ENCODE results near the gene CHN1.

CHN1 gene

DNA sequence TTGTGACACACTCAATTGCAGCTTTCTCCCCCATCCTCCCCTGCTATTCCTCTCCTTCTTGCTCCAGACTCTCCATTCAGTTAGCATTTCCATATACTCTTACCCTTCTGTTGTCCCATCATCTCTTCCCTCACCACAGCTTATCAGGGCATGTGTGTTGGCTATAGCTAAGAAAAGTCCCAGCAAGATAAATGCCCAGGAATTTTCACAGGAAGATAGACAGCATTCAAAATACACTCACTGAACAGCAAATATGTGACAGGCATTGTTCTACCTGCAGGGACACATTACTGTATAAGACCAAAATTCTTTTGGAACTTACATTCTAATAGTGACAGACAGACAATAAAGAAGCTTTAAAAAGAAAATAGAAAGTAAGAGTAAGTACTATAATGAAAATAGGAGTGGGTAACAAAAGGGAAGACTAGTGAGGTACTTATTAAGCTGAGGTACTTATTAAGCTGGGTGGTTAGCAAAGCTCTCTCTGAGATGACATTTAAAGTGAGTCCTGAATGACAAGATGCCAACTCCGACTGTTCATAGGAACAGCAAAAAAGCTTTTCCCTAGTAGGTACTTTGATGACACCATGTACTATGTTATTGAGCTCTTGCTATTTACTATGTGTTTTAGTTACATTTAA is 86.2 kb downstream of the CHN1 start:
- DNase-seq: no peak

GRCh38 chr2:174916270-174916930 is 88.8 kb downstream of the CHN1 start:
- DNase-seq: no peak

GRCh38 chr2:174914853-174915760 is 90.1 kb downstream of the CHN1 start:
- no peak for DNase-seq

- no peak for DNase-seq
These were observed 96.9 kb downstream of the CHN1 start for GRCh38 chr2:174908284-174908683.

DNA sequence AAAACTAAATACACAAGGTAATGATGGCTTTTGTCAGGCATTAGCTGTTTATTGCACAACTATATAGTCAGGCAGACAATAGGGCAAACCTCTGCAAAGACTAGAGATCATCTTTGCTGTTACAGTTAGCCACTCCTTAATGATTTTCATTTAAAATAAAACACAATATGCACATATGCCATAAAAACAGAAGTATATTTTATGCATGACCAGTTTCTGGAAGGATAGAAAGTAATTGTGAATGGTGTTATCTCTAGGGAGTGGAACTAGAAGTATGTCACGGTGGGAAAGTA is 102.0 kb downstream of the CHN1 start:
- DNase-seq: no peak

DNA sequence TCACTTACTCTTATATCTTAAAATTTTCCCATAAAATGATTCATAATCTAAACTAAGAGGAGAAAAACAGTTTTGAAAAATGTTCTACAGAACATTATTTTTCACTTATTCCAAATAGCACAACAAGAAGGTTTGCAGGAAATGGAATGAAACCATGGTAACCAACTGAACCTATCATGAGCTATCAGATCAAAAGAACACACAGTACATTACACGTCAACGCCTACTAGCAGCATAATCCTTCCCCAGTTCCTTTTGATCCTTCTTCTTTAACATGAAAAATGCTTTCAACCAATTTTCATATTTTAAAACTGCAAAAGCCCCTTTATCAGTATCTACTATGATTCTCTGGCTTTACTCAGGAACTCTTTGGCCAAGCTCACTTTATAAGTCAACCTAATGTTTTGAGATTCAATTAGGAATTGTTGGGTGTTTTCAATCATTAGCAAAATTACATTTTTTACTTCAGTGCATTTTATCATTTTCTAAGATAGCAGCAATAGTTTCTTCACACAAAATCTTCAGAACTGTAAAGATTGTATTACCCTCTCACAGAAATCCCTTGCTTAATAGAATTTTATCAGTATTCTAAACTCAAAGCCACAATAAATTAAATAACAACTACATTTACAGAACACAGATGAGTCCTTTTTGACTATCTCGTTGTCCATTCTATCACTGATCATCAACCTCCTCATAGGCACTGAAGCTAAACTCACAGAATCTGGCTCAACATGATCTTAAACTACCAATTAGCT is 102.5 kb downstream of the CHN1 start:
- peak; percentile 64 for DNase-seq

DNA sequence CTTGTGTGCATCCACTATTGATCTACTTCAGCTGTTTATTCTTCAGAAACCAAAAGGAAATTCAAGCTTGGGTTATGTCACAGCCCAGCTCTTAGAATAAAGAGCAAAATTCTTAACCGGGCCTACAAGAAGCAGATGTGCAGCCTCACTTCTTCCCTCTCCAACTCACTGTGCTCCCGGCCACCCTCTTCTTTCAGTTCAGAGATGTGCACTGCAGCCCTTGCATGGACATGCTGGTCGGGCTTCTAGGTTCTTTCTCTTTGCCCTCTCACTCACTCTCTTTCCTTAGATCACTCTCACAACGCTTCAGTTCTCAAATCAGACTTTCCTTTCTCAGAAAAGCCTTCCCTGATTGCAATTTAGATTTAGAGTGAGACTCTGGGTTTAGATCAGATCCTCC is 104.1 kb downstream of the CHN1 start:
- peak; percentile 4 for DNase-seq

GRCh38 chr2:174897286-174897685 is 107.9 kb downstream of the CHN1 start:
- no peak for DNase-seq

DNA sequence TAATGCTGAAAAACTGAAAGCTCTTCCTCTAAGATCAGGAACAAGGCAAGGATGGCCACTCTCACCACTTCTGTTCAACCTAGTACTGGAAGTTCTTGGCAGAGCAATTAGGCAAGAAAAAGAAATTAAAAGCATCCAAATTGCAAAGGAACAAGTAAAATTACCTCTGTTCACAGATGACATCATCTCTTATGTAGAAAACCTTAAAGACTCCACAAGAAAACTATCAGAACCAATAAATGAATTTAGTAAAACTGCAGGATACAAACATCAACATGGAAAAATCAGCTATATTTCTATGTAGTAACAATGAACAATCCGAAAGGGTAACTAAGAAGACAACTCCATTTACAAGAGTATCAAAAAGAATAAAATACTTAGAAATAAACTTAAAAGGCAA is 112.2 kb downstream of the CHN1 start:
- no peak for DNase-seq

GRCh38 chr2:174892546-174892945 is 112.6 kb downstream of the CHN1 start:
- DNase-seq: no peak

- no peak for DNase-seq
These were observed 116.4 kb downstream of the CHN1 start for GRCh38 chr2:174888646-174889271.

DNA sequence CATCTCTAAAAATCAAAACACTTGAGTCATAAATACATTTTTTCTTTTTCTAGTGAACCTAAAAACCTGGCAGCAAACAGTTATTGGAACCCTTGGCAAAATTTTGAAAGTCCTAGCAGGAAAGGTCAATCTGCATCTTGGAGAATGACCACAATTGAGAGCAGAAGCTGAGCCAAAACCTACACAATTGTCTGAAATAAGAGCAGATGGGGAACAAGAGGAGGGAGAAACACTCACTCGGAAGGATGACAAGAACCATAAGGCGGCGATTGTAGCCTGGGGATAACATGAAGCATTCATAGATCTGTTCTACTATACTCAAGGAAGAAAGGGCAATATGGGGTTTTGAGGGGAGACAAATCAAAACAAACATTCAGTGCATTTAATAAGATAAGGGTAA is 117.0 kb downstream of the CHN1 start:
- no peak for DNase-seq

- DNase-seq: no peak
These were observed 122.8 kb downstream of the CHN1 start for GRCh38 chr2:174882416-174882815.

DNA sequence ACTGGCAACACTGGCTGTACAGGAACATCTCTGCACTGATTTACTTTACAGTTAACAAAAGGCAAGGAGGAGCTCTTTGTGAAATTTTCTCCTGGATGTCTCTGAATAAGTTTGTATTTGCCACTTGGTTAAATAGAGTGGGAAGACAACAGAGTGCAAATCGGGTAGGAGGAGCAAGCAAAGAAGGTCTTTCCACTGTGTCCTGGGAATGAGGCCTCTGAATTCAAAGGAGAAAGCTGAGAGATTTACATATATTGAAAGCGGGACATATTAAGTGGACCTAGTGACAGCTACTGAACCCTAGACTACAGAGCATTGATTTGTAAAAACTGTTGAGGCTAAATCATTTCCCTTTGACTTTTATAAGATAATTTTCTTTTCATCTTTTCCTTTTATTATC is 123.5 kb downstream of the CHN1 start:
- no peak for DNase-seq

GRCh38 chr2:174878537-174879147 is 126.5 kb downstream of the CHN1 start:
- DNase-seq: no peak

DNA sequence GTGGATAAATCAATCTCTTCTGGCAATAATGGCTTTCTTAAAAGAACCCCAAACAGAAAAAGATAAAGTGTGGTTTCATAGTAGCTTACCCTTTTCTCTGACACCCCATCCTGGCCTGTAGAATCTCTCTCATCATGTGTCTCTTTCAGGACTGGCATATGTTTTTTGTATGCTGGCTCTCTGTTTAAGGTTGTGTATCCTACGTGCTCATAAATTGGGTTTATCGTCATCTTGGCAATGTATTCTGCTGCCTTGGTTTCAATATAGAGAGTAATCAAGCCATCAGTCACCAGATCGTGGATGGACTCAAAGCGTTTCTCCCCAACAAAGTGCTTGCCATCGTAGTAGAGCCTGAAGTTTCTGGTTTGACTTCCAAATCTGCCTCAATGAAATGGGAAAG is 127.4 kb downstream of the CHN1 start:
- DNase-seq: no peak

DNA sequence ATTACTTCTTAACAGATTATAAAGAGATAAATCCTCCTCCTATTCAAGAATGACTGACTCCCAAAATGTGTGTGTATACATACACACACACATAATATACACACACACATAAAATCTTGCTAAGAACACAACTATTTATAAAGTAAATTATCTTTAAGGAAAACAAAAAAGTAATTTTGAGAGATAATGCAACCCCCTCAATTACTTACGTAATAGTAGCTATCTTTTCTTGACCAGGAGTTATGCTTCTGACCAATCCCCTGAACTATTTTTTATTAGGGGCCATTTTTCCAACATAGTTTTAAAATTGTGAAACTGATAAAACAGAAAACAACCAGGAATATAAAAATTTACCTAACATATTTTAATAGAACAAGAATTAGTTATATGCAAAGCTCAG is 127.9 kb downstream of the CHN1 start:
- no peak for DNase-seq

DNA sequence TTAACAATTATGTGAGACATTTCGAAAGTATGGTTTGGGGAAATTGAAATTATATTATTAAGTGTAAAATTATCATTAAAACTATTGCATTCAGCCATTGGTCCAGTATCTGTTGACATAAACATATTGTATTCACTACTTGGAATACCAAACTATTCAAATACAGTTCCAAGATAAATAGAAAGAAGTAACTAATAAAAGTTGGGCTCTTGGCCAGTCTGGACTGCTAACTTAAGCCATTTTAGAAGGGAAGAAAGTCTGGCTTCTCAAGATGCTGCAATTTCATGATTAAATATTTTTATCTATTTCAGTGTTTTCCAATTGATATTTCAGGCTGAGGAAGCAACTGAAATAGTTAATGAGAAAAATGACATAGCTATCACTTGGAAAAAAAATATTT is 131.1 kb downstream of the CHN1 start:
- DNase-seq: no peak

- no peak for DNase-seq
These were observed 131.7 kb downstream of the CHN1 start for GRCh38 chr2:174873471-174873870.

GRCh38 chr2:174870787-174871186 is 134.4 kb downstream of the CHN1 start:
- no peak for DNase-seq

DNA sequence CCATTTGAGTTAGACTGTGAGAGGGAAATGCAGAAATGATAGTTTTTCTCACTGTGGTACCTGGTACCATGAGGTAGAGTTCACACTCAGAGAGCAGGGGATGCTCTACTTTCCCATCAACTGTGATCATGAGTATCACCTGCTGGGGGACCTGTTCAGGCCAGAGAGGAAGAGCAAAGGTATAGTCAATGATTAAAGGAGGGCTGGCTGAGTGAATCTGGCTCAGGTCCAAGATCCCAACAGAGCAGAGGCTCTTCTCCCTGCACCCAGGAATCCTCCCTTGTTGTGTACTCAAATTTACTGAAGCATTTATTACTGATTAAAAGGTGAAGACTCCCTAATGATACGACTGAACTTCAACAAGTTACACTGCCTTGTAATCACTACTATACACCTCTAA is 136.3 kb downstream of the CHN1 start:
- no peak for DNase-seq

- no peak for DNase-seq
These were observed 138.8 kb downstream of the CHN1 start for GRCh38 chr2:174866421-174866820.

Measured in central memory CD4-positive, alpha-beta T cell (primary cell).